Lower lobe of right lung (tissue), 2 donors: ENCODE results near the gene OCIAD2. TPM values are rescaled to one million over a fixed set of nuclear protein-coding genes. Genes with fewer than 3 reads are reported as not detected.

Experiments
- ATAC-seq, 2 donors: fragments of 200-7000 bp; cut with Tn5 transposase; one replicate each; pipeline ENCODE4 v1.9.1; 2020 to 2022; ENCODE audit warnings: mild to moderate bottlenecking in 2 of 2, moderate library complexity in 2 of 2
- DNase-seq: peaks from one replicate; pipeline ENCODE4 v3.0.0-alpha.2; 2020
- H3K27ac ChIP-seq: fragments of 200-600 bp; one replicate; pipeline ENCODE4 v1.8.0; 2022
- H3K27me3 ChIP-seq: fragments of 200-600 bp; one replicate; pipeline ENCODE4 v1.8.0; 2022; ENCODE audit warnings: low read depth
- H3K36me3 ChIP-seq: fragments of 200-600 bp; one replicate; pipeline ENCODE4 v1.8.0; 2022; ENCODE audit warnings: mild to moderate bottlenecking
- H3K4me1 ChIP-seq: fragments of 200-600 bp; one replicate; pipeline ENCODE4 v1.8.0; 2022
- H3K4me3 ChIP-seq: fragments of 200-600 bp; one replicate; pipeline ENCODE4 v1.8.0; 2022; ENCODE audit warnings: mild to moderate bottlenecking
- H3K9me3 ChIP-seq: fragments of 200-600 bp; one replicate; pipeline ENCODE4 v1.8.0; 2022
- intact Hi-C: fragments of 100-400 bp; cut with DNase I; formaldehyde crosslinking; loops from one replicate; pipeline ENCODE4 v1.11.0; 2022
- total RNA-seq: library from RNA; stranded (reverse); fragmentation: NEBNext Ultra II Directional; extraction: Animal tissue kit (Norgen Biotek cat#: 25700); gene quantifications from one replicate; pipeline ENCODE4 v1.2.1, GENCODE V29; 2021
- TF ChIP-seq, protein P1 (sequence below): fragments of 200-600 bp; IDR thresholded peaks from one replicate; pipeline ENCODE4 v1.8.0; 2022; ENCODE audit warnings: antibody characterized with exemption, mild to moderate bottlenecking
- donor health status: DM: no; HTN: yes; CAD: no; lungs with severe emphysema.

OCIAD2 gene
- total RNA-seq, 1 donor from 2014 or later = 29.2 TPM

GRCh38 chr4:48862661-48863060, 43.9 kb downstream of the OCIAD2 start:
- TF ChIP-seq, protein P1, sequence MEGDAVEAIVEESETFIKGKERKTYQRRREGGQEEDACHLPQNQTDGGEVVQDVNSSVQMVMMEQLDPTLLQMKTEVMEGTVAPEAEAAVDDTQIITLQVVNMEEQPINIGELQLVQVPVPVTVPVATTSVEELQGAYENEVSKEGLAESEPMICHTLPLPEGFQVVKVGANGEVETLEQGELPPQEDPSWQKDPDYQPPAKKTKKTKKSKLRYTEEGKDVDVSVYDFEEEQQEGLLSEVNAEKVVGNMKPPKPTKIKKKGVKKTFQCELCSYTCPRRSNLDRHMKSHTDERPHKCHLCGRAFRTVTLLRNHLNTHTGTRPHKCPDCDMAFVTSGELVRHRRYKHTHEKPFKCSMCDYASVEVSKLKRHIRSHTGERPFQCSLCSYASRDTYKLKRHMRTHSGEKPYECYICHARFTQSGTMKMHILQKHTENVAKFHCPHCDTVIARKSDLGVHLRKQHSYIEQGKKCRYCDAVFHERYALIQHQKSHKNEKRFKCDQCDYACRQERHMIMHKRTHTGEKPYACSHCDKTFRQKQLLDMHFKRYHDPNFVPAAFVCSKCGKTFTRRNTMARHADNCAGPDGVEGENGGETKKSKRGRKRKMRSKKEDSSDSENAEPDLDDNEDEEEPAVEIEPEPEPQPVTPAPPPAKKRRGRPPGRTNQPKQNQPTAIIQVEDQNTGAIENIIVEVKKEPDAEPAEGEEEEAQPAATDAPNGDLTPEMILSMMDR = no peak
- Histone ChIP-seq H3K27me3 (no peaks in the 10 kb centered on the region), H3K36me3 (peaks cover 30% of the 10 kb centered on the region), H3K27ac (no peak overlapping the region), H3K4me1 (no peaks in the 10 kb centered on the region), H3K4me3 (no peak overlapping the region), H3K9me3 (peaks cover 4% of the 10 kb centered on the region)
- ATAC-seq (no peak), DNase-seq (no peak)
- intact Hi-C loops = no loop called here

DNA sequence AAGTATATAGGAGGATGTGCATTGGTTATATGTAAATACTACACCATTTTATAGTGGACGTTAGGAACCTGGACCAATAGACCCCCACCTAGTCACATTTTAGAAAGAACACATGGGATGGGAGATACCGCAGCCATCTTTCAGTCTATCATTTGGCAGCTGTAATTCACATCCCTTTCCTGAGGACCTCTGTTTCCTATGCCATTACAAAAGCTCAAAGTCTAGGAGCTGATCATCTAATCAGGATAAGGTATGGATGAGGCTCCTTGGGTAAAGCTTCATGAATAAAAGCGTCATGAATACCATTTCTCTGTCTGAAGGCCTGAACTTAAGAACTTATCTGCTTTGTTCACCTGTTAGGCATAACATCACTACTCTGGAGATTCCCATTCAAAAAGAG, 44.5 kb downstream of the OCIAD2 start:
- DNase-seq (no peak), ATAC-seq (no peak)
- H3K36me3 ChIP-seq = peaks cover 36% of the 10 kb centered on the region
- H3K27me3 ChIP-seq = no peaks in the 10 kb centered on the region
- no peaks in the 10 kb centered on the region for H3K4me1 ChIP-seq
- no peak overlapping the region for H3K4me3 ChIP-seq
- H3K27ac ChIP-seq = no peak overlapping the region
- TF ChIP-seq, protein P1 = no peak
- H3K9me3 ChIP-seq = peaks cover 4% of the 10 kb centered on the region
- intact Hi-C loops = no loop called here

- intact Hi-C loops = no loop called here
- Histone ChIP-seq H3K4me1 (no peaks in the 10 kb centered on the region), H3K36me3 (peaks cover 64% of the 10 kb centered on the region), H3K9me3 (no peaks in the 10 kb centered on the region), H3K27ac (no peak overlapping the region), H3K27me3 (no peaks in the 10 kb centered on the region), H3K4me3 (no peak overlapping the region)
- DNase-seq (no peak), ATAC-seq (no peak)
- TF ChIP-seq, protein P1 = no peak
Observed at GRCh38 chr4:48858130-48858529, 48.4 kb downstream of the OCIAD2 start.

DNA sequence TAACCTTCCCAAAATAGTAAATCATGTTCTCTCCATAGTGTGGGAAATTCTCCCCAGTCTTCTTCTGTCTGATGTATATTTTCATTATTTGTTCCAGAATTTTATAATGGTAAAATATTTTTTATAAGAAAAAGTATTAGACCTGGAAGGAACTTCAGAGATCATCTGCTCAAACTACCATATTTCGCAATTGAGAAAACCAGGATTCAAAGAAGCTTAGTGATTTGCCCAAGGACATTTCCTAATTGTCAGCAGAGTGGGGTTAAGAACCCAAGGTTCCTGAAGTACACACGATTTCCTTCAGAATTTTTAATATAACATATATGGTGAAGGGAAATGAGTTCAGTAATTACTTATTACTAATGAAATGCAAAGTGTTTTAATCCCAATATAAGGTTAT, 51.6 kb downstream of the OCIAD2 start:
- Histone ChIP-seq H3K36me3 (peaks cover 80% of the 10 kb centered on the region), H3K27me3 (no peaks in the 10 kb centered on the region), H3K4me3 (no peak overlapping the region), H3K4me1 (no peaks in the 10 kb centered on the region), H3K27ac (no peak overlapping the region), H3K9me3 (no peaks in the 10 kb centered on the region)
- ATAC-seq (no peak), DNase-seq (no peak)
- TF ChIP-seq, protein P1 = no peak
- intact Hi-C loops = no loop called here

GRCh38 chr4:48854395-48854683, 52.2 kb downstream of the OCIAD2 start:
- no peak for ATAC-seq
- intact Hi-C loops = no loop called here
- Histone ChIP-seq H3K36me3 (peaks cover 82% of the 10 kb centered on the region), H3K4me1 (no peaks in the 10 kb centered on the region), H3K4me3 (no peak overlapping the region), H3K27ac (no peak overlapping the region), H3K27me3 (no peaks in the 10 kb centered on the region), H3K9me3 (no peaks in the 10 kb centered on the region)
- TF ChIP-seq, protein P1 = no peak
- no peak for DNase-seq
